B cell (primary cell): ENCODE measurements around the gene IL1RL2. TPM values are rescaled to one million over a fixed set of nuclear protein-coding genes. Genes with fewer than 3 reads are reported as not detected.

Experiments
- ATAC-seq: fragments of 200-7000 bp; cut with Tn5 transposase; one replicate; pipeline ENCODE4 v1.10.0; 2021; ENCODE audit warnings: low read depth, mild to moderate bottlenecking, moderate number of reproducible peaks, moderate library complexity
- CTCF ChIA-PET: fragments of 350-600 bp; sonication (Branson Sonifier 250); formaldehyde crosslinking; loops from one replicate; lab custom pipeline; 2021; ENCODE audit warnings: antibody characterized with exemption, inconsistent platforms; lab: Charles Lee
- POLR2A ChIA-PET: fragments of 350-600 bp; sonication (Branson Sonifier 250); formaldehyde crosslinking; loops from one replicate; lab custom pipeline; 2021; ENCODE audit warnings: antibody characterized with exemption; lab: Charles Lee
- DNase-seq: peaks from one replicate; pipeline ENCODE4 v3.0.0; 2013
- H2AFZ ChIP-seq: 2 replicates; pipeline ENCODE4 v1.6.1; 2012; ENCODE audit warnings: mild to moderate bottlenecking, low read depth, low read length; ENCODE audit not compliant: insufficient read depth, poor library complexity, severe bottlenecking
- H3K27ac ChIP-seq, 2 donors: 1 replicate in 1 of 2; 2 replicates in 1 of 2; pipeline ENCODE4 v1.5.1; 2012 to 2013; ENCODE audit warnings: low read length in 2 of 2, mild to moderate bottlenecking in 2 of 2, moderate library complexity in 1 of 2
- H3K27me3 ChIP-seq, 4 experiments: fragments of 200-600 bp in 1 of 4; sonication (generic) in 1 of 4; replicated peaks in 1 of 4; 1 replicate in 2 of 4; 2 replicates in 2 of 4; pipeline versions ENCODE4 v1.6.1 to v1.7.0; 2013 to 2016; ENCODE audit warnings: low read length in 3 of 4, mild to moderate bottlenecking in 2 of 4, mixed read lengths in 1 of 4, moderate library complexity in 1 of 4; ENCODE audit not compliant: insufficient read depth in 4 of 4, control insufficient read depth in 3 of 4; ENCODE audit errors: control extremely low read depth in 1 of 4
- H3K36me3 ChIP-seq, 2 experiments: replicated peaks in 1 of 2; 1 replicate in 1 of 2; 2 replicates in 1 of 2; pipeline versions ENCODE4 v1.6.1 to v1.7.1; 2013; ENCODE audit warnings: low read length in 1 of 2; ENCODE audit not compliant: insufficient read depth in 2 of 2, control insufficient read depth in 1 of 2; ENCODE audit errors: control extremely low read depth in 1 of 2, extremely low read depth in 1 of 2
- H3K4me1 ChIP-seq, 2 donors: fragments of 200-600 bp in 1 of 2; sonication (generic) in 1 of 2; 1 replicate in 1 of 2; 2 replicates in 1 of 2; pipeline versions ENCODE4 v1.5.1 to v1.6.1; 2013 to 2017; ENCODE audit warnings: low read length in 2 of 2; ENCODE audit not compliant: control insufficient read depth in 2 of 2, insufficient read depth in 2 of 2
- H3K4me2 ChIP-seq: replicated peaks from 2 replicates; pipeline ENCODE3; 2012; ENCODE audit warnings: mild to moderate bottlenecking, low read depth, low read length; ENCODE audit not compliant: poor library complexity, severe bottlenecking
- H3K4me3 ChIP-seq, 5 experiments: fragments of 200-600 bp in 1 of 5; sonication (generic) in 1 of 5; 1 replicate in 3 of 5; 2 replicates in 2 of 5; pipeline versions ENCODE4 v1.5.1 to v1.7.0; 2011 to 2016; ENCODE audit warnings: low read length in 4 of 5, mild to moderate bottlenecking in 4 of 5, low read depth in 2 of 5, control low read depth in 1 of 5, moderate library complexity in 1 of 5; ENCODE audit not compliant: insufficient read depth in 1 of 5; ENCODE audit errors: control extremely low read depth in 1 of 5, extremely low read depth in 1 of 5
- H3K79me2 ChIP-seq: fragments of 200-600 bp; sonication (generic); one replicate; pipeline ENCODE4 v1.6.0; 2016; ENCODE audit warnings: low read length; ENCODE audit not compliant: control insufficient read depth, insufficient read depth
- H3K9ac ChIP-seq: fragments of 200-600 bp; sonication (generic); 2 replicates; pipeline ENCODE4 v1.6.1; 2017; ENCODE audit warnings: mild to moderate bottlenecking, low read length, moderate library complexity
- H3K9me3 ChIP-seq, 3 donors: one replicate each; pipeline versions ENCODE4 v1.6.1 to v1.7.1; 2013; ENCODE audit warnings: low read length in 2 of 3; ENCODE audit not compliant: control insufficient read depth in 2 of 3, insufficient read depth in 1 of 3; ENCODE audit errors: control extremely low read depth in 1 of 3
- H4K20me1 ChIP-seq: 2 replicates; pipeline ENCODE4 v1.6.0; 2012; ENCODE audit warnings: mild to moderate bottlenecking, low read length; ENCODE audit not compliant: insufficient read depth, control insufficient read depth, poor library complexity, severe bottlenecking
- H3K27ac Mint-ChIP-seq: one replicate; pipeline ENCODE4 v1.8.0; 2021; ENCODE audit warnings: mixed read lengths
- H3K27me3 Mint-ChIP-seq: one replicate; pipeline ENCODE4 v1.8.0; 2021; ENCODE audit warnings: mixed read lengths
- H3K4me1 Mint-ChIP-seq: one replicate; pipeline ENCODE4 v1.8.0; 2021; ENCODE audit warnings: mixed read lengths
- H3K4me3 Mint-ChIP-seq: one replicate; pipeline ENCODE4 v1.8.0; 2021; ENCODE audit warnings: mixed read lengths
- H3K9me3 Mint-ChIP-seq: one replicate; pipeline ENCODE4 v1.8.0; 2022; ENCODE audit warnings: mixed read lengths; ENCODE audit not compliant: insufficient read depth
- CTCF ChIP-seq: fragments of 200-600 bp; IDR thresholded peaks from one replicate; pipeline ENCODE4 v1.8.0; 2022; ENCODE audit warnings: antibody characterized with exemption, mild to moderate bottlenecking
- EZH2 ChIP-seq: IDR thresholded peaks from 2 replicates; pipeline ENCODE4 v1.6.1; 2012; ENCODE audit warnings: borderline replicate concordance, low read depth, mild to moderate bottlenecking, moderate library complexity, low read length; ENCODE audit not compliant: insufficient read depth, poor library complexity, severe bottlenecking
- WGBS: methylation state at CpG from one replicate; pipeline ENCODE4 v1.1.5; 2013; ENCODE audit warnings: missing lambda C conversion rate; ENCODE audit not compliant: insufficient coverage; 5-methylcytosine and 5-hydroxymethylcytosine counted together
- intact Hi-C: fragments of 100-400 bp; cut with micrococcal nuclease; formaldehyde crosslinking; loops from one replicate; pipeline ENCODE4 v1.10.0; 2022
- polyA plus RNA-seq: library from polyadenylated mRNA; depleted of rRNA; stranded (reverse); fragments of >200 nt; gene quantifications from 2 replicates; pipeline ENCODE4 v1.2.3, GENCODE V29; 2012
- total RNA-seq, 2 donors: library from RNA; stranded (reverse); fragments of 120-200 nt in 1 of 2; gene quantifications; 1 replicate in 1 of 2; 2 replicates in 1 of 2; pipeline versions ENCODE4 v1.2.3 to v1.2.4, GENCODE V29; 2013 to 2022

IL1RL2 gene
- total and polyA plus RNA-seq, 2 donors (not counting 1 experiment from before 2014, with no cell fraction given), result not detected

- no peaks in the 10 kb centered on the region for H3K36me3 ChIP-seq
- no CpG with 5 or more reads among the region's 2 CpGs for WGBS
- Mint-ChIP-seq H3K27ac (no peak overlapping the region), H3K4me1 (peaks cover 9% of the 10 kb centered on the region), H3K27me3 (peaks cover 37% of the 10 kb centered on the region), H3K4me3 (no peak overlapping the region), H3K9me3 (no peaks in the 10 kb centered on the region)
- H2AFZ ChIP-seq, result no peak overlapping the region
- no peak overlapping the region for H3K27ac ChIP-seq
- intact Hi-C loops, result loop anchor here (1.0 to 5.0 kb wide), 2 partner anchors 104 to 196 kb away; partner anchors contain the start of gene IL18R1
- peaks cover 8 to 12% of the 10 kb centered on the region in 2 donors for H3K4me1 ChIP-seq
- H4K20me1 ChIP-seq, result no peaks in the 10 kb centered on the region
- H3K9me3 ChIP-seq, result peaks cover 0 to 7% (median 0%) of the 10 kb centered on the region in 3 donors
- TF ChIP-seq CTCF (no peak), EZH2 (no peak)
- peaks cover 0 to 28% (median 7%) of the 10 kb centered on the region in 4 experiments for H3K27me3 ChIP-seq
- no peak overlapping the region for H3K4me3 ChIP-seq
- no peak for ATAC-seq
- ChIA-PET CTCF (interaction anchor here (1.0 to 1.6 kb wide), 3 partner anchors 13 to 233 kb away, joined by 3 to 12 read pairs (median 5); no protein-coding TSS in a partner anchor), POLR2A (no interaction called here)
- DNase-seq, result no peak
- H3K79me2 ChIP-seq, result no peaks in the 10 kb centered on the region
- H3K4me2 ChIP-seq, result no peak overlapping the region
- no peak overlapping the region for H3K9ac ChIP-seq
Measured at GRCh38 chr2:102253753-102254150, 66.9 kb downstream of the IL1RL2 start.

DNA sequence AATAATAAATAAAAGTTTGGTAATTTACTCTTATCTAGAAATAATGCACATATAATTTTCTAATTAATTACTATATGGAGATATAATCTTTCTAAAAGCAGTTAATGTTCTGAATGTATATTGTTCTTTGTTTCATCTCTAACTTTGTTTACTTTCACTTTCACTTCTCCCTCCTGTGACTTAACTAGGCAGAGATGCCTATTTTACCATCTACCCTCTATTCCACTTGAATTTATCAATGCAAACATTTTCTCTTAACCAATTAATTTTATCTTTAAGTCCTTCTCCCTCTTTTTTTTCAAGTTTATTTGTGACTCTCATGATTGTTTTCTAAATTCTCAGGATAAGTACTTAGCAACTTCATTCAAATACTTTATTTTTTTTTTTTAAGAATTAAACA is 69.5 kb downstream of the IL1RL2 start:
- ChIA-PET CTCF (interaction anchor here (1.6 to 1.8 kb wide), 2 partner anchors 16 to 22 kb away, joined by 3 to 5 read pairs; no protein-coding TSS in a partner anchor), POLR2A (no interaction called here)
- Mint-ChIP-seq H3K4me3 (no peak overlapping the region), H3K27ac (no peak overlapping the region), H3K27me3 (peaks cover 30% of the 10 kb centered on the region), H3K9me3 (no peaks in the 10 kb centered on the region), H3K4me1 (peaks cover 3% of the 10 kb centered on the region)
- ATAC-seq (no peak), DNase-seq (no peak)
- H3K9ac ChIP-seq, result no peak overlapping the region
- H4K20me1 ChIP-seq, result no peaks in the 10 kb centered on the region
- no peak overlapping the region for H2AFZ ChIP-seq
- no peak overlapping the region for H3K4me3 ChIP-seq
- no peak overlapping the region for H3K27ac ChIP-seq
- H3K4me1 ChIP-seq, result peaks cover 4 to 7% of the 10 kb centered on the region in 2 donors
- H3K27me3 ChIP-seq, result peaks cover 0 to 8% (median 6%) of the 10 kb centered on the region in 4 experiments
- no peaks in the 10 kb centered on the region for H3K79me2 ChIP-seq
- no peak overlapping the region for H3K4me2 ChIP-seq
- intact Hi-C loops, result no loop called here
- no peaks in the 10 kb centered on the region for H3K36me3 ChIP-seq
- H3K9me3 ChIP-seq, result peaks cover 0 to 1% (median 0%) of the 10 kb centered on the region in 3 donors
- TF ChIP-seq CTCF (no peak), EZH2 (no peak)
